SK-N-MC (cell line): ENCODE results near the gene BANP.
"Not testable (repeated sequence)": the region's sequence is repeated elsewhere in the genome, so short reads cannot be mapped to it uniquely, and the experiment has no call there.

Experiments used
- DNase-seq: peaks from one replicate; pipeline ENCODE4 v3.0.0-alpha.2; 2011; ENCODE audit warnings: low read depth, low spot score
- H3K27ac ChIP-seq: fragments of 200-600 bp; sonication (generic); 2 replicates; pipeline ENCODE4 v1.5.1; 2016; ENCODE audit warnings: mixed run types
- H3K36me3 ChIP-seq: fragments of 200-600 bp; sonication (generic); 2 replicates; pipeline ENCODE4 v1.6.1; 2017; ENCODE audit warnings: antibody characterized with exemption, low read length, mixed read lengths; ENCODE audit not compliant: insufficient read depth
- H3K4me3 ChIP-seq: fragments of 200-600 bp; sonication (generic); 2 replicates; pipeline ENCODE4 v1.5.1; 2016
- H3K9ac ChIP-seq: fragments of 200-600 bp; sonication (generic); 2 replicates; pipeline ENCODE4 v1.8.0; 2017; ENCODE audit warnings: mixed run types, mixed read lengths; ENCODE audit not compliant: insufficient read length
- H3K9me3 ChIP-seq: fragments of 200-600 bp; sonication (generic); 2 replicates; pipeline ENCODE4 v1.6.1; 2017; ENCODE audit warnings: low read depth, mild to moderate bottlenecking, antibody characterized with exemption, low read length, moderate library complexity, mixed read lengths
- EZH2 ChIP-seq: fragments of 200-600 bp; sonication (generic); IDR thresholded peaks from one replicate; pipeline ENCODE4 v1.6.1; 2017; ENCODE audit warnings: antibody characterized with exemption
- FOXP2 ChIP-seq: optimal IDR thresholded peaks from 2 replicates; pipeline ENCODE3; 2011; ENCODE audit warnings: mild to moderate bottlenecking, moderate library complexity; ENCODE audit not compliant: insufficient read depth; ENCODE audit errors: extremely low read length, control extremely low read depth
- POLR2AphosphoS5 ChIP-seq: IDR thresholded peaks from 2 replicates; pipeline ENCODE4 v1.6.1; 2012; ENCODE audit warnings: mild to moderate bottlenecking, low read depth, low read length, borderline replicate concordance

BANP gene

DNA sequence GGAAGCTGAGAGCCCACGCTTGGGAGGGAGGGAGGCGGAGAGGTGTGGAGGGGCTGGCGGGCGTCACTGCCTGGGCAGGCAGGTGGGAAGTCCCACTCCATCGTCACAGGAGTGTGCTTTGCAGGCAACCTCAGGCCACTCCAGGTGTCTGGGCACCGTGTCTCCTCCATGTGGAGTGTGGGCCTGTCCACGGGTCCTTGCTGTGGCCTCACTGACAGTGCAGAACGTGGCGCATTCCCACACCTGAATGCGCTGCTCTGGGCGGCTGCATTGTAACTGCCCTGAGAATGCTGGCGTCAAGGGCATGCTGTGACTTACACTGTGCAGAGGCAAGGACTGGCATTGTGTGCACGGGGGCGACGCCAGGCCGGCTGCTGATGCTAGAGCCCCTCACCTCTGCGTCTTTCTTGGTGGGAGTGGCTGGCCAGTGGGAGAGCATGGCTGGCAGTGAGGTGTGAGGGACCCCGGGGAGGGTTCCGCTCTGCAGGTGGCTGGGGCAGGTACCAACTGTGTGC is 66.4 kb downstream of the BANP start:
- H3K9ac ChIP-seq, result no peak overlapping the region
- TF ChIP-seq FOXP2, result no peak
- no peak for TF ChIP-seq POLR2AphosphoS5
- TF ChIP-seq EZH2, result no peak
- no peaks in the 10 kb centered on the region for H3K9me3 ChIP-seq
- no peak overlapping the region for H3K27ac ChIP-seq
- DNase-seq, result no peak
- H3K36me3 ChIP-seq, result no peaks in the 10 kb centered on the region
- H3K4me3 ChIP-seq, result no peak overlapping the region

DNA sequence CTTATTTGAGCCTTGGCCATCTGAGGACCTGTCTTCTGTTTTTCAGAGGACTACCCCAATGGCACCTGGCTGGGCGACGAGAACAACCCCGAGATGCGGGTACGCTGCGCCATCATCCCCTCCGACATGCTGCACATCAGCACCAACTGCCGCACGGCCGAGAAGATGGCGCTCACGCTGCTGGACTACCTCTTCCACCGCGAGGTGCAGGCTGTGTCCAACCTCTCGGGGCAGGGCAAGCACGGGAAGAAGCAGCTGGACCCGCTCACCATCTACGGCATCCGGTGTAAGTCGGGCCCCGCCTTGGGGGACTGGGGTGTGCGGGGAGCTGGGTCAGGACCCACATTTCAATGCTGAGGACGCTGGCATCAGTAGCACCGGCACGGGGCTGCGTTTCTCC is 67.1 kb downstream of the BANP start:
- H3K36me3 ChIP-seq, H3K4me3 ChIP-seq, H3K9me3 ChIP-seq, H3K9ac ChIP-seq, DNase-seq, H3K27ac ChIP-seq: not testable (repeated sequence)

DNA sequence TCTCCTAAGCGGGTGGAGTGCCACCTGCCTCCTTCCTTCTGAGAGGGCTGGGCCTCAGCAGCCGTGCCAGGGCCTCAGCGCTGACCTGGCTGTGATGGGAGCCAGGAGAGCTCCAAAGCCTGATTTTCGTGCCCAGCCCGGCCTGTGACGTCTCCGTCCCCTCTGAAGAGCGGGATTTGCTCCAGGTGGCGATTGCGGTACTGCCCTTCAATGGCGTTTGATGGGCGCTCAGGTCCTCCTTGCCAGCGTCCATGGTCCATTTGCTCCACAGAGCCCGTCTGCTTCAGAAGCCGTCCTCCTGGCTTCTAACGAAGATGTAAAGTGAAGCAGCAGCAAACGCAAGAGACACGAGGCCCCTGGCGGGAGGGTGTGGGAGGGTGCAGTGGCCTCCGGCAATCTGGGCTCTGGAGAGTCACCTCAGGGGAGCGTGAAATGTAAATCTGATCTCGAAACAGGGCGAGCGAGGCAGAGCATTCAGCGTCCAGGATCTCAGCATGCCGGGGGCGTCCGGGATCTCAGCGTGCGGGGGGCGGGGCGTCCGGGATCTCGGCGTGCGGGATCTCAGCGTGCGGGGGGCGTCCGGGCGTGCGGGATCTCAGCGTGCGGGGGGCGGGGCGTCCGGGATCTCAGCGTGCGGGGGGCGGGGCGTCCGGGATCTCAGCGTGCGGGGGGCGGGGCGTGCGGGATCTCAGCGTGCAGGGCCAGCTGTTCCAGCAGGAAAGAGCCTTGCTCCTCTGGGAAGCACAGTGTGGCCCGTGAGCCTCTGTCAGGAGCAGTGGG is 68.0 kb downstream of the BANP start:
- not testable (repeated sequence) for H3K36me3 ChIP-seq, H3K9me3 ChIP-seq, DNase-seq, H3K4me3 ChIP-seq, H3K9ac ChIP-seq, H3K27ac ChIP-seq

DNA sequence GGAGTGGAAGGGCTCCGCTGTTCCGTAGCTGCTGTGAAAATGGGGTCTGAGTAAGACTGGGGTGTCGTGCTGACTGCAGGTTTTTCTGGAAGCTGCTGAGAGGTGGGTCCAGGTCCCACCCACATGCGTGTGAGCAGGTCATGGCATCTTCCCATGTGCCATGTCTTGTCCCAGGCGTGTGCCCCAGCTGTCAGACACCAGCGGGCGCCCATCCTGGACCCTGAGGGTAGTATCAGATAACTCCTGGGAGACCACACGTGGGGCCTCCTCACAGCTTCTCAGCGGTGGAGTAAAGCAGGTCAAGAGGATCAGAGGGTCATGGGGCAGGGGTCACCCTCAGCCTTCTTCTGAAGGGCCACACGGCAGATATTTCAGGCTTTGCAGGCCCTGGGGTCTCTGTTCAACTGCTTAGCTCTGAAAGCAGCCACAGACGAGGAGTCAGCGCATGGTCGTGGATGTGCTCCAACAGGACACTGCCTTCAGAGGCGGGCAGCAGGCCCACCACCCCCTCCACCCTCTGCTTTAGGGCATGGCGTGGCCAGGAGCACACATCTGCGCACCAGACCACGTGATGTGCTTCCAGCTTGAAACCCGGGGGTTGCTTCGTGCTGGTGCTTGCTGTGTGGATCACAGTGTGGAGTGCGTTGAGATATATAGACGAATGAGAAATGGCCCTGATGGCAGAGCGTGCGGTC is 68.7 kb downstream of the BANP start:
- H3K9ac ChIP-seq, result no peak overlapping the region
- H3K36me3 ChIP-seq, result no peaks in the 10 kb centered on the region
- H3K9me3 ChIP-seq, result no peaks in the 10 kb centered on the region
- DNase-seq, result no peak
- no peak overlapping the region for H3K27ac ChIP-seq
- TF ChIP-seq EZH2, result no peak
- TF ChIP-seq FOXP2, result no peak
- TF ChIP-seq POLR2AphosphoS5, result no peak
- no peak overlapping the region for H3K4me3 ChIP-seq

DNA sequence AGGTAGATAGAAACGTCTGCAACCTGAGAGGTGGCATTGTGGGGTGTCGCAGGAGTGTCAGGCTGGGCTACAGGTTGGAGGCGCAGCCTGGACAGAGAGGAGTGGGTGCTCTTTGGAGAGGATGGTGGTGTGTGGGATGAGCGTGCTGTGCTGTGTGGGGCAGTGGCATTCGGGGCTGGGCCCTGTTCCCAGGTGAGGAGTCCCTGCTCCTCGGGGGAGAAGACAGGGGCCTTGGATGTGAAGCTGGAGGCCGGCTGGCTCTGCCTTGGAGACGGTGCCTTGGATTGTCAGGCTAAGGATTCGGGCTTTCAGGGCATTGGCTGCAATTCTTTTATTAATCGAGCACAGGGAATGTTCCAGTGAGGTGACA is 69.3 kb downstream of the BANP start:
- Histone ChIP-seq H3K4me3 (no peak overlapping the region), H3K27ac (no peak overlapping the region), H3K36me3 (no peaks in the 10 kb centered on the region), H3K9ac (no peak overlapping the region), H3K9me3 (no peaks in the 10 kb centered on the region)
- TF ChIP-seq FOXP2, result no peak
- DNase-seq, result no peak

DNA sequence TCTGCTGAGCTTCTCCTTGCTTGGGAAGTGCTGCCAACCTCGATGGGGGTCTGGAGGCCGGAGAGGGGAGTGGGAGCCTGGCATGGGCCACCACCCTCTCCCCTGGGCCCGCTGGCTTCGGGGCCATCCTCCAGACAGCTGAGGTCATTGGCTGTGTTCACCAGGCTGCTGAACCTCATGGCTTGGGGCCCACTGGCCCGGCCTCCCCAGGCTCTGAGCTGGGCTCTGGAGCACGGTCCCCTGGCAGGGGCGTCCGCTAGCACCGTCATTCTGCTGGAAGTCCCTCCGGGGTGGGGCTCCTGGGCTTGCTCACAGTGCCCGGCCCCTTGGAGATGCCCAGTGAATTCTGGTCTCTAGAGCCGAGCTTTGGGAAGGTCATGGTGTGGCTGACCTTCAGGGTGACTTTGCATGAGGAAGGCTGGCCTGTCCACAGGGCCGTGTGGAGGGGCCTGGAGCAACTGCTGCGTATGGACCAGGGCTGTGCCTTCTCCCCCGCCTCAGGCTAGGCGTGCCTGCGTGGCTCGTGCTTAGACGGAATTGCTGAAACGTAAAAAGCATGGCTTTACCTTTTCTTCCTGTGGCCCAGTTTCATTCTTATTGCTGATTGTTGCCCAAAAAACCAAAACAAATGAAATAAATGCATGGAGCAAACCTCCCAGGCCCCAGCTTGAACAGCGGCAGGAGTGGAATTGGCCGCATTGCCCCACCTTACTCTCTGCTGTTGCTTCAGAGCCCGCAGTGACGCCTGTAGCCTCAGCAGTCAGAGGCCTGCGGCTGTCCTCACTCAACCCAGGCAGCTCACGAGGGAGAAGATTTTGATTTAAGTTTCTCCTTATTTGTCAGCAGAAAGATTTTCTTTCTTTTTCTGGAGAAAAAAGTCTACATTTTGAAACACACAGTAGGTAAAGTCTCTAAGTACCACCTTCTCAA is 70.1 kb downstream of the BANP start:
- H3K27ac ChIP-seq, result not testable (repeated sequence)

DNA sequence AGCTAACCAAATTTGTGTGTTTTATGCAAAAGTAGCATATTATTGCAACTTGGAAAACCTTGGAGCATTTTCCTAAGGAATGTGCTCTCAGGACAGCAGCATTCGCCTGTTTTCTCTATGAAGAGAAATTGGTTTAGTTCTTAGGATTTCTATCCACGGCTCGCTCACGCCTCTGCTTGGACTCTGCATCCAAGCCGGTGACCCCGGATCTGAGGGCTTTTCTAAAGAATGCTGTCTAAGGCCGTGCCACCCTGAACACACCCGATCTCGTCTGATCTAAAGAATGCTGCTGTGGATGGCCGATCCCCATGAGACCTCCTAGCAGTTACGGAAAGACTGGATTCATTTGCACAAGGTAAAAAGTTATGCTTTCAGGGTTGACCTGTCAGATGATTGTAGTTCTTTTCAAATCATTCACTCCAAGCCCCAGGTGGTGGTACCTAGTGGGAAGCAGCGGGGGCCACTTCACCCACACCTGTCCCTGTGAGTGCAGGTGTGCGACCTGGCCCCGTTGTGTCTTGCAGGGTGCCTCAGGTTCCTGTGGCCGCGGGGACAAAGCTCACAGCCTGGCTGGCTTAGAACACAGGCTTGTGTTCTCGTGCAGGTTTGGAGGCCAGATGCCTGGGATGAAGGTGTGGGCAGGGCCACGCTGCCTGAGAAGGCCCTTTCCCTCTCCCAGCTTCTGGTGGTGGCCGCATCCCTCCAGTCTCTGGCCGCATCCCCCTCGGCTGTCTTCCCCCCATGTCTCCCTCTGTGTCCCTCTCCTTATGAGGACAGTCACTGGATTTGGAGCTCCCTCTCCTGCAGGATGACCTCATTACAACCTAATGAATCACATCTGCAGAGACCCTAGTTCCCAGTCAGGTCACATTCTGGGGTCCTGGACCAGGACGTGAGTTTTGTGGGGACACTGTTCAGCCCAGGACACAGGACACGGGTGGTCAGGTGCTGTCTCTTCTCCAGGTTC is 71.1 kb downstream of the BANP start:
- TF ChIP-seq FOXP2 (no peak), POLR2AphosphoS5 (no peak), EZH2 (no peak)
- Histone ChIP-seq H3K36me3 (no peaks in the 10 kb centered on the region), H3K4me3 (no peak overlapping the region), H3K9ac (no peak overlapping the region), H3K9me3 (no peaks in the 10 kb centered on the region), H3K27ac (no peak overlapping the region)
- no peak for DNase-seq

More for the DNA sequence above, 70.1 kb downstream of the BANP start:
- not testable (repeated sequence) for DNase-seq, H3K9me3 ChIP-seq, H3K4me3 ChIP-seq, H3K9ac ChIP-seq, H3K36me3 ChIP-seq

DNA sequence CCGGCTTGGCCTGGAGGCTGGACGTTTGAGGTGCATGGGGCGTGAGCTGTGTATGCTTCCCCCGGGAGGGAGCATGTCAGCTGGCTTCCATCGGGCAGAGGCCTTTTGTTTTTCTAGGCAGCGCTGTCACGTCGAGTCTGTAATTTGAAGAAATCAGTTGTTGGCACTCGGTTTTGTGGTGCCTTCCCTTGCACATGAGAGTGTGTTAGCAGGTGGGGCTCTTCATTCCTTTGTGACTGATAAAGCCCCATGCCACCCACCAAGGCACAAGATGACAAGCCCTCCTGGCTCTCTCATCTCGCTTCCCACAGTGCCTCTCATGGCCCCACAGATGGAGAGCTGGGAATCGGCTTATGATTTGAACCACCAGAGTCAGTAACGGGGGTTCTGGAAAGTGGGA is 72.1 kb downstream of the BANP start:
- H3K36me3 ChIP-seq, result no peaks in the 10 kb centered on the region
- H3K9ac ChIP-seq, result no peak overlapping the region
- no peak overlapping the region for H3K4me3 ChIP-seq
- DNase-seq, result no peak
- TF ChIP-seq POLR2AphosphoS5 (no peak), EZH2 (no peak), FOXP2 (no peak)
- no peak overlapping the region for H3K27ac ChIP-seq
- H3K9me3 ChIP-seq, result no peaks in the 10 kb centered on the region
